Pancreas (tissue), 10 donors: ENCODE results near the gene RNASEL. TPM values are rescaled to one million over a fixed set of nuclear protein-coding genes. Genes with fewer than 3 reads are reported as not detected.
A peak's percentile ranks its signal among the peaks of the same experiment; 100 is the strongest.
"Not testable (repeated sequence)": the region's sequence is repeated elsewhere in the genome, so short reads cannot be mapped to it uniquely, and the experiment has no call there.

ENCODE experiments used
- ATAC-seq, 4 donors: fragments of 200-7000 bp; cut with Tn5 transposase; one replicate each; pipeline versions ENCODE4 v1.8.0 to v1.9.1; 2020; ENCODE audit warnings: mild to moderate bottlenecking in 4 of 4, moderate library complexity in 4 of 4
- DNase-seq, 6 donors: peaks; one replicate each; pipeline ENCODE4 v3.0.0-alpha.2; 2020
- FAIRE-seq: peaks from 2 replicates; lab custom pipeline; 2012; peaks lifted over from hg19 to GRCh38; lab: Jason Lieb, UNC
- H3K27ac ChIP-seq, 4 donors: fragments of 200-600 bp; sonication (generic); 1 replicate in 3 of 4; 2 replicates in 1 of 4; pipeline versions ENCODE4 v1.5.0 to v1.8.0; 2020
- H3K27me3 ChIP-seq, 4 donors: fragments of 200-600 bp; one replicate each; pipeline ENCODE4 v1.8.0; 2021
- H3K36me3 ChIP-seq, 3 donors: fragments of 200-600 bp; sonication (generic) in 1 of 3; one replicate each; pipeline versions ENCODE4 v1.5.0 to v1.8.0; 2020 to 2021
- H3K4me1 ChIP-seq, 3 donors: fragments of 200-600 bp; one replicate each; pipeline ENCODE4 v1.8.0; 2021
- H3K4me3 ChIP-seq, 4 donors: fragments of 200-600 bp; sonication (generic) in 2 of 4; one replicate each; pipeline versions ENCODE4 v1.5.0 to v1.8.0; 2020 to 2021
- H3K9me3 ChIP-seq, 4 donors: fragments of 200-600 bp; one replicate each; pipeline ENCODE4 v1.8.0; 2021
- CTCF ChIP-seq, 4 donors: fragments of 200-600 bp; sonication (generic) in 3 of 4; IDR thresholded peaks; one replicate each; pipeline versions ENCODE4 v1.5.0 to v1.8.0; 2021; ENCODE audit warnings: antibody characterized with exemption in 4 of 4
- WGBS, 2 donors: extraction: QIAGEN DNeasy Blood & Tissue Kit; methylation state at CpG; one replicate each; pipeline ENCODE4 v1.1.7; 2013; 5-methylcytosine and 5-hydroxymethylcytosine counted together
- intact Hi-C, 3 donors: fragments of 100-400 bp; cut with DNase I; formaldehyde crosslinking; loops; one replicate each; pipeline versions ENCODE4 v1.11.1 to v1.14.2; 2022
- polyA plus RNA-seq, 2 donors: library from polyadenylated mRNA; stranded (reverse); fragments of 200-250 nt; gene quantifications; one replicate each; pipeline ENCODE4 v1.2.3, GENCODE V29; 2013
- total RNA-seq, 6 donors: library from RNA; stranded (reverse); fragmentation: NEBNext Ultra II Directional in 4 of 6; extraction: Animal tissue kit (Norgen Biotek cat#: 25700) in 4 of 6; gene quantifications; one replicate each; pipeline versions ENCODE4 v1.2.1 to v1.2.4, GENCODE V29; 2021 to 2023
- donor health status: healthy with polysubstance abuse.
- donor health status: DM: no; HTN: no; CAD: no; lungs with moderate emphysema.
- donor health status: DM: no; HTN: no; CAD: no.
- donor health status: control.
- donor health status: control.
- donor health status: Bipolar disorder and iron deficiency.
- donor health status: DM: yes; HTN: yes; CAD: no.
- donor health status: DM: no; HTN: no; CAD: no.
- donor health status: DM: no; HTN: no; CAD: no.
- donor health status: DM: yes; HTN: yes; CAD: no.

Gene RNASEL
- total and polyA plus RNA-seq, 8 donors = 1.1 to 7.0 (median 2.7) TPM

- Histone ChIP-seq H3K27ac (no peak overlapping the region), H3K9me3 (no peaks in the 10 kb centered on the region), H3K36me3 (no peaks in the 10 kb centered on the region), H3K4me1 (peaks cover 0 to 4% (median 0%) of the 10 kb centered on the region in 3 donors), H3K27me3 (no peaks in the 10 kb centered on the region), H3K4me3 (no peak overlapping the region)
- TF ChIP-seq CTCF (IDR thresholded peaks at IDR 0.05) = no peak
- FAIRE-seq = no peak
- peak in 2 of 4 donors; percentile 65 to 66 for ATAC-seq
- intact Hi-C loops = no loop called here
- DNase-seq = no peak
- WGBS, 2 donors = 81 to 82% methylated on average over 11 of the region's 11 CpGs
Observed at GRCh38 chr1:182633657-182634281, 44.7 kb upstream of the RNASEL start.

- no peak for TF ChIP-seq CTCF (IDR thresholded peaks at IDR 0.05)
- no peak for DNase-seq
- FAIRE-seq = no peak
- no peaks in the 10 kb centered on the region for H3K36me3 ChIP-seq
- no peaks in the 10 kb centered on the region for H3K27me3 ChIP-seq
- no peaks in the 10 kb centered on the region for H3K9me3 ChIP-seq
- intact Hi-C loops = no loop called here
- peaks cover 0 to 4% (median 0%) of the 10 kb centered on the region in 3 donors for H3K4me1 ChIP-seq
- ATAC-seq = no peak
- H3K27ac ChIP-seq = no peak overlapping the region
- H3K4me3 ChIP-seq = no peak overlapping the region
Observed at GRCh38 chr1:182633031-182633430, 44.0 kb upstream of the RNASEL start.

GRCh38 chr1:182632441-182632857 is 43.4 kb upstream of the RNASEL start:
- WGBS, 2 donors = 55 to 56% methylated on average over 12 of the region's 12 CpGs
- H3K4me1 ChIP-seq, DNase-seq, FAIRE-seq, H3K27ac ChIP-seq, H3K36me3 ChIP-seq, H3K9me3 ChIP-seq, H3K4me3 ChIP-seq, intact Hi-C loops, ATAC-seq, H3K27me3 ChIP-seq: not testable (repeated sequence)

GRCh38 chr1:182631954-182632353 is 42.9 kb upstream of the RNASEL start:
- no peak overlapping the region for H3K4me3 ChIP-seq
- ATAC-seq (no peak), FAIRE-seq (no peak), DNase-seq (no peak)
- no peaks in the 10 kb centered on the region for H3K27me3 ChIP-seq
- no peak overlapping the region for H3K27ac ChIP-seq
- no peak for TF ChIP-seq CTCF (IDR thresholded peaks at IDR 0.05)
- WGBS, 2 donors = 88 to 100% methylated on average over 1 of the region's 1 CpG
- intact Hi-C loops = no loop called here
- H3K36me3 ChIP-seq = no peaks in the 10 kb centered on the region
- H3K9me3 ChIP-seq = no peaks in the 10 kb centered on the region
- peaks cover 0 to 4% (median 0%) of the 10 kb centered on the region in 3 donors for H3K4me1 ChIP-seq

- intact Hi-C loops = no loop called here
- no peaks in the 10 kb centered on the region for H3K36me3 ChIP-seq
- no peak overlapping the region for H3K27ac ChIP-seq
- no peaks in the 10 kb centered on the region for H3K9me3 ChIP-seq
- H3K4me1 ChIP-seq = peaks cover 0 to 4% (median 0%) of the 10 kb centered on the region in 3 donors
- no peaks in the 10 kb centered on the region for H3K27me3 ChIP-seq
- TF ChIP-seq CTCF (IDR thresholded peaks at IDR 0.05) = no peak
- FAIRE-seq (no peak), DNase-seq (no peak), ATAC-seq (no peak)
- no peak overlapping the region for H3K4me3 ChIP-seq
Observed at GRCh38 chr1:182631053-182631677, 42.1 kb upstream of the RNASEL start.
